K562 treated with DMSO at 1 percent for 12 hours (cell line): ENCODE data around the gene DNAJB4. TPM values are rescaled to one million over a fixed set of nuclear protein-coding genes. Genes with fewer than 3 reads are reported as not detected.

Experiments
- total RNA-seq: library from RNA; unstranded; fragments of 300-600 nt; gene quantifications from 2 replicates; pipeline ENCODE4 v1.2.3, GENCODE V29; 2022; ENCODE audit not compliant: insufficient read depth

DNAJB4 gene
- 10.4 and 19.5 TPM in 2 replicates for total RNA-seq

GRCh38 chr1:78004719-78005447, at the start of gene DNAJB4:
Gene DNAJB4, plus strand, starts transcription at chr1:78004939. Its CDS starts 172 bp downstream, at chr1:78005111.

GRCh38 chr1:77978969-77979876, 25.5 kb upstream of the DNAJB4 start, which contains the start of gene FUBP1:
Gene FUBP1, minus strand, starts transcription at chr1:77979072. Its CDS starts 68 bp downstream, at chr1:77979004.

DNA sequence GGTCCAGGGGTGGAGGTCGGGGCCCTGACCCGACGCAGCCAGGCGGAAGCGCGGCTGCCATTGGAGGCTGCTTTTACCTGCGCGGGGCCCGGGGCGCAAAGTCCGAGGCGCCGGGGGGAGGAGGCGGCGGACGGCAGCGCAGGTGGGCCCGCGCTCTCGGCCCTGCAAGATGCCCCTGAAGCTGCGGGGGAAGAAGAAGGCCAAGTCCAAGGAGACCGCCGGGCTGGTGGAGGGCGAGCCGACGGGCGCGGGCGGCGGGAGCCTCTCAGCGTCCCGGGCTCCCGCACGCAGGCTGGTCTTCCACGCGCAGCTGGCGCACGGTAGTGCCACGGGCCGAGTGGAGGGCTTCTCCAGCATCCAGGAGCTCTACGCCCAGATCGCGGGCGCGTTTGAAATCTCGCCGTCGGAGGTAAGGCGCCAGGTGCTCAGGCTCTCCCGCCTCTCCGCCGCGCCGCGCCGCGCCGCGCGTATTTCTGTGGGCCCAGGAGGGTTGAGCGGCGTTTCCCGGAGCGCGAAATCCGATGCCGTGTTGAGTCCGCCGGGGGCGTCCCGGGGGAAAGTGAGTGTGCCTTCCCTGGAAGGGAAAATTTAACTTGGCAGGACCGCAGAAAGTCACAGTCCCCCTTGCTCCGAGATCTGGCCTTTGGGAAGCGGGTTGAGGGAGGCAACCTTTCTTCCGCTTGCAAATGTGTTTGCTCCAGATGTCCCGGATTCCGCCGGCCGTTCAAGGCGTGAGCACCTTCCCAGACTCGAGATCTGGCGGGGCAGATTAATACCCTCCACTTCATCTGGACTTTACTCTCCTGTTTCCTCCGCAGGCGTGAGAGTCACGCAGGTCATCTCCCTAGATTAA, 41.4 kb downstream of the DNAJB4 start, which contains the start of gene GIPC2:
Gene GIPC2, plus strand, starts transcription at position 41 of the 853 bp plus-strand sequence. Its CDS starts 129 bp downstream, at position 170.

Other genes starting within 250 kb of the DNAJB4 start
- 16.7 and 43.4 TPM in 2 replicates for gene USP33, start 245.1 kb upstream of the DNAJB4 start, total RNA-seq
- gene MIGA1, start 225.3 kb upstream of the DNAJB4 start, total RNA-seq, result 0.42 and 2.9 TPM in 2 replicates
- gene NEXN, start 116.3 kb upstream of the DNAJB4 start, total RNA-seq, result 0.85 and 0.91 TPM in 2 replicates
- 29.9 and 84.8 TPM in 2 replicates for gene FUBP1, start 25.9 kb upstream of the DNAJB4 start, total RNA-seq
- not detected in 2 replicates for gene GIPC2, start 41.0 kb downstream of the DNAJB4 start, total RNA-seq